Measurements from ENCODE around the gene DENND10.
"Not testable (repeated sequence)": the region's sequence is repeated elsewhere in the genome, so short reads cannot be mapped to it uniquely, and the experiment has no call there.

DENND10 gene

DNA sequence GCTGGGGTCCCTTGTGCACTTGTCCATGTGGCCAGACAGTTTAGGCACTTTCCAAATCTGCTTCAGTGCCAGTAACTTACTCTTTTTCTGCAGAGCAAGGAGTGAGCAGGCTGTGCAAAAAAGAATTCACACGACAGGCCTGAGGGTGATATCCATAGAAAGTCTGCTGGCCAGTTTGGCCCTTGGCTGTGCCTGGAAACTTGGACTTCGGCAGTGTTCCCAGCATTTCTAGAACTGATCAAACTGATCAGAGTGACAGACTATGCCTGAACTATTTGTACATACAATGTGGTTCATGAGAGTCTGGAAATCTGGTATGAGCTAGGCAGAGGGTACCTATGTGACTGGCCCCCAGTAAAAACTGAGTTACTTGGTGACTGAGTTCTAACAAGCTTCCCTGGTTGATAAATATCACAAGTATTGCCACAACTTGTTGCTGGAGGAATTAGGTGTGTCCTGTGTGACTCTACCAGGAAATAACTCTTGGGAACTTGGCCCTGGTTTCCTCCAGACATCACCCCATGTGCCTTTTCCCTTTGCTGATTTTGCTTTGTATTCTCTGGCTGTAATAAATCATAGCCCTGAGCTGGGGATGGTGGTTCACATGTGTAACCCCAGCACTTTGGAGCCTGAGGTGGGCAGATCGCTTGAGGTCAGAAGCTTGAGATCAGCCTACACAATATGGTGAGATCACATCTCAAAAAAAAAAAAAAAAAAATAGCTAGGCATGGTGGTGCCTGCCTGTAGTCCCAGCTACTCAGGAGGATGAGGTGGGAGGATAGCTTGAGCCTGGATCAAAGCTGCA is 3.3 kb upstream of the DENND10 start:
- DNase-seq: no peak

DNA sequence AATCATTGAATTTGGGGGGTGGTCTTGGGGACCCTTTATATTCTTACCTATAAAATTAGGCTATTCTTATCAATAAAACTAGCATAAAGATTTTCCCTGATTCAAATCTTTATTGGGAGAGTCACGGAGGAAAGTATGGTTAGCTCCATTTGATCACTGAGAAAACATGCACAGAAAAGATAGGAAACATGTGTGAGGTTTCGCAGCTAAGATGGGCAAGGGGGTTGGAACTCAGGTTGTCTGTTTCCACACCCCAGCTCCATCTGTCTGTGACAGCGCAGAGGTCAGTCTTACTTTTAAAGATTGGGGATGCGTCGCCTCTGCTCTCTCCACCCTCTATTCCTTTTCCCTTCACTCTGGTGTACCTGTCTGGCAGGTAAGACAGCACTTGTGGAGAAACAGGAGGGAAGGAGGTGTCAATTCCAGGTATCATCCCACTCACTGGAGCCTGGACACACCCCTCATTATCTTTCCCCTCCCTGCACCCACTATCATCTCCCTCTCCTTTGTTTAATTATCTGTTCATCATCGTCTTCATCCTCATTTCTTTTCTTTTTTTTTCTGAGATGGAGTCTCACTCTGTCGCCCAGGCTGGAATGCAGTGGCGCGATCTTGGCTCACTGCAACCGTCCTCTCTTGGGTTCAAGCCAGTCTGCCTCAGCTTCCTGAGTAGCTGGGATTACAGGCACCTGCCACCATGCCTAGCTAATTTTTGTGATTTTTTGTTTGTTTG is 2.4 kb upstream of the DENND10 start:
- DNase-seq: no peak

DNA sequence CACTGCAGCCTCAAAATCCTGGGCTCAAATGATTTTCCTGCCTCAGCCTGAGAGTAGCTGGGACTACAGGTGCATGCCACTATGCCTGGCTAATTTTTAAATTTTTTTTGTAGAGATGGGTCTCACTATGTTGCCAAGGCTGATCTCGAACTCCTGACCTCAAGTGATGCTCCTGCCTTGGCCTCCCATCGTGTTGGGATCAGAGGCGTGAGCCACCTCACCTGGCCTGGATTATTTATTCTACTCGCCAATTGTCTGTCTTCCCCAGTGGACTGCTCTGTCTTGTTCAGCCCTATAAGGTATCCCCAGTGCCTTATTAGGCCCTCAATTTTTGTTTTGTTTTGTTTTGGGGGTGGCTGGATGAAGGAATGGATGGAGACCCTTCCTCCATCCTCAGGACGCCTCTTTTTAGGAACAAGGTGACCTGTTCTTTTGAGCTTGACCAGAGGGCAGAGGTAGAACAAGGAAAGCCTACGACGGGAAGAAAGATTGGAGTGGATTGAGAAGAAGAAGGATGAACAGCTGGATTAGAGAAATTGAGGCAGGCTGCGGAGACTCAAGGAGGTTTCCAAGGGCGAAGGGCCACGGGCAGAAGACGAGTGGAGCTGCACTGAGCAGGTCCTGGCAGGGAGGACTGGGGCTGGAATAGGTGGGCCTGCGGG is 541 bp upstream of the DENND10 start:
- DNase-seq: no peak

GRCh38 chr10:119104654-119105015 is 722 bp downstream of the DENND10 start:
- peak; percentile 28 for DNase-seq

DNA sequence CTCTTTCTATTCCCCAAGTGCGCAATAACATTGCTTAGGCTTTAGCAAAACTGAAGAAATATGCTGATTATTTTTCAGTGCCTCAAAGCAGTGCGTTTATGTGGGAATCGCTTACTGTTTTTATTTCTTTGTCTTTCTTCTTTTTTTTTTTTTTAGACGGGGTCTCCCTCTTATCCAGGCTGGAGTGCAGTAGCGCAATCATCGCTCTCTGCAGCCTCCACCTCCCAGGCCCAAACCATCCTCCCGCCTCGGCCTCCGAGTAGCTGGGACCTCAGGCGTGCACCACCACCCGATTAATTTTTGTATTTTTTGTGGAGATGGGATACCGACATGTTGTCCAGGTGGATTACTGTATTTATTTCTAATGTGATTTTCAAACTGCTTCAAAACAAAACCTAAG is 1.2 kb downstream of the DENND10 start:
- no peak for DNase-seq

GRCh38 chr10:119105899-119106298 is 2.0 kb downstream of the DENND10 start:
- not testable (repeated sequence) for DNase-seq

DNA sequence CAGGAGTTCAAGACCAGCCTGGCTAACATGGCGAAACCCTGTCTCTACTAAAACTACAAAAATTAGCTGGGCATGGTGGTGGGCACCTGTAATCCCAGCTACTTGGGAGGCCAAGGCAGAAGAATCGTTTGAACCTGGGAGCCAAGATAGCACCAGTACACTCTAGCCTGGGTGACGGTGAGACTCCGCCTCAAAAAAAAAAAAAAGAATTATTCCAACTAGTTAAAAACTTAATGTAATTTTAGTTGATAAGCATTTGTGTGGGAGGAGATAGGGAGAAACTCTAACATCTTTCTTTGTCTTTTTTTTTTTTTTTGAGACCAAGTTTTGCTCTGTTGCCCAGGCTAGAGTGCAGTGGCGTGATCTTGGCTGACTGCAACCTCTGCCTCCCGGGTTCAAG is 3.2 kb downstream of the DENND10 start:
- not testable (repeated sequence) for DNase-seq

GRCh38 chr10:119107771-119108170 is 3.9 kb downstream of the DENND10 start:
- DNase-seq: not testable (repeated sequence)

- DNase-seq: no peak
These were observed 8.1 kb downstream of the DENND10 start for GRCh38 chr10:119112056-119112455.

GRCh38 chr10:119113751-119114732 is 10.1 kb downstream of the DENND10 start:
- DNase-seq: no peak

GRCh38 chr10:119115926-119116325 is 12.0 kb downstream of the DENND10 start:
- no peak for DNase-seq

DNA sequence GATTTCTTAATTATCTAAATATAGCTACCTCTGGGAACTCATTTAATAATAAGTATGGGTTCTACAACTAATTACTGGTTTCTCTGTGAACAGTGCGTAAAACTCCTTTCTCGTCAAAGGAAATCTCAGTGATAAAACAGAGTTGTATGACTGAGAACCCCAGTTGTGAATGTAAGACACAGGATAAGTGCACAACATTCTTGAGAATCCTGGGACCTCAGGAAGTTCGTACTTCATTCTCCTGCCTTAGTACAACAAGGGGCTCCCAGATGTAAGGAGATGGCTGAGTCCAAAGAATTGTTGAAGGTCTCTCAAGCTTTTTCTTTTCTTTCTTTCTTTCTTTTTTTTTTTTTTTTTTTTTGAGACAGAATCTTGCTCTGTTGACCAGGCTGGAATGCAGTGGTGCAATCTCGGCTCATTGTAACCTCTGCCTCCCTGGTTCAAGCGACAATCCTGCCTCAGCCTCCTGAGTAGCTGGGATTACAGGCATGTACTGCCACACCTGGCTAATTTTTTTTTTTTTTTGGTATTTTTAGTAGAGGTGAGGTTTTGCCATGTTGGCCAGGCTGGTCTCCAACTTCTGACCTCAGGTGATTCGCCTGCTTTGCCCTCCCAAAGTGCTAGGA is 12.5 kb downstream of the DENND10 start:
- DNase-seq: no peak

DNA sequence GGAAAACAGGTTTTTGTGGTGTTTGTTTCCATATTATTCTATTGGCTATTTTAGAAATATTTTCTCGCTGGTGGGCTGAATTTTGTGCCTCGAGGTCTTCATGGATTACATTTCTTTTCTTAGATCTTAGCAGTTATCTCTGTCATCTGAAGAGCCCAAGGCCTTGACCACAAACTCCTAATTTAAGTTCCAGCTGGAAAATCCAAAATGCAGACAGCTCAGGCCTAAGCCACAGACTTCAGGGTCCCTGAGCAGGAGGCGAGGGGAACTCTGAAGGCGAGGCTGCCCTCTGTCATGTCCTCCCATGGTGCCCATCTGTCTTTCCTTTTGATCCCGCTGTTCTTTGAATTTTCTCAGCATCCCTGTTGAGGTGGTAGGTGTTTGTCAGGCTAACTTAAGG is 14.3 kb downstream of the DENND10 start:
- no peak for DNase-seq

DNA sequence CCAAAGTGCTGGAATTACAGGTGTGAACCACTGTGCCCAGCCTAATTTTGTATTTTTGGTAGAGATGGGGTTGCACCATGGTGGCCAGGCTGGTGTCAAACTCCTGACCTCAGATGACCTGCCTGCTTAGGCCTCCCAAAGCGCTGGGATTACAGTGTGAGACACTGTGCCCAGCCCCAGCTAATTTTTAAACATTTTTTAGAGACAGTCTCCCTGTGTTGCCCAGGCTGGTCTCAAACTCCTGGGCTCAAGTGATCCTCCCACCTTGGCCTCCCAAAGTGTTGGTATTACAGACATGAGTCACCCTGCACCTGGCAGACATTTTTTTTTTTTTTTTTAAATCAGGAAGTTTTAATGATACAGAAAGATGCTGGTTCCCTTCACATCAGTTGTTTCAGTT is 15.5 kb downstream of the DENND10 start:
- DNase-seq: no peak

DNA sequence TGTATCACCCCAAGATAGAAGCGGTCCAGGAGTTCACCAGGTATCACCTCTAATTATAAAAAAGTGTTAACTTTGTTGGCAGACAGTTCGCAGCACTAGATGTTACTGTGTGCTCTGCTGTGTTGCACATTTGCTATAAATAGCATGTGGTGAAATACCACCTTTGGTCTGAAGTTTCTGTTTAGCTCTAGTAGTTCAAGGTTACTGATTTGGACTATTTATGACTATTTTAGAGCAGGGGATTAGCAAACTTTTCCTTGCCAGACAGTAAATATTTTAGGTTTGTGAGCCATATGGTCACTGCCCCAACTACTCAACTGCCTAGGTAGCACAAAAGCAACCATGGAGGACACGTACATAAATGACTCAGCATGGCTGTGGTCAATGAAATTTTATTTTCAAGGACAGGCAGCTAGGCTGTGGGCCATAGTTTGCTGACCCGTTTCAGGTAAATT is 16.5 kb downstream of the DENND10 start:
- DNase-seq: no peak

- DNase-seq: no peak
These were observed 17.0 kb downstream of the DENND10 start for GRCh38 chr10:119120875-119121274.

GRCh38 chr10:119125942-119126341 is 22.0 kb downstream of the DENND10 start:
- no peak for DNase-seq

GRCh38 chr10:119129721-119130120 is 25.8 kb downstream of the DENND10 start:
- no peak for DNase-seq

GRCh38 chr10:119131512-119132240 is 27.8 kb downstream of the DENND10 start:
- DNase-seq: no peak

- no peak for DNase-seq
These were observed 28.8 kb downstream of the DENND10 start for GRCh38 chr10:119132521-119133345.

Measured in activated CD8-positive, alpha-beta memory T cell treated with anti-CD3 and anti-CD28 coated beads, Interleukin-2, amount 50 U/mL, for 4 hours (primary cell).